Occipital lobe (tissue), 2 donors: Measurements from ENCODE around the gene TSPAN16. TPM values are rescaled to one million over a fixed set of nuclear protein-coding genes. Genes with fewer than 3 reads are reported as not detected.

ENCODE experiments used
- DNase-seq: peaks from one replicate; lab custom pipeline; 2025; lab: John Stamatoyannopoulos, UW
- total RNA-seq: library from RNA; depleted of rRNA; stranded (reverse); fragments of >200 nt; gene quantifications from one replicate; pipeline ENCODE4 v1.2.3, GENCODE V29; 2014

Gene TSPAN16
- not detected for total RNA-seq

GRCh38 chr19:11295665-11296245 lies at the start of gene TSPAN16:
Gene TSPAN16, plus strand, starts transcription at chr19:11296160. Its CDS starts 138 bp downstream, at chr19:11296298.
- no peak for DNase-seq

- no peak for DNase-seq
These were observed 49.0 kb upstream of the TSPAN16 start for GRCh38 chr19:11246941-11247340.

- DNase-seq, result no peak
These were observed 48.6 kb upstream of the TSPAN16 start for GRCh38 chr19:11247391-11247790.

GRCh38 chr19:11247934-11248333 lies 48.0 kb upstream of the TSPAN16 start:
- DNase-seq, result no peak

- DNase-seq, result no peak
These were observed 47.1 kb upstream of the TSPAN16 start for GRCh38 chr19:11248852-11249251.

- no peak for DNase-seq
These were observed 44.7 kb upstream of the TSPAN16 start for GRCh38 chr19:11251217-11251616.

GRCh38 chr19:11251650-11252314 lies 44.2 kb upstream of the TSPAN16 start:
- DNase-seq, result no peak

- no peak for DNase-seq
These were observed 43.1 kb upstream of the TSPAN16 start for GRCh38 chr19:11252665-11253355.

- no peak for DNase-seq
These were observed 41.3 kb upstream of the TSPAN16 start for GRCh38 chr19:11254666-11255065.

GRCh38 chr19:11256189-11256588 lies 39.8 kb upstream of the TSPAN16 start:
- no peak for DNase-seq

GRCh38 chr19:11257846-11258380 lies 38.0 kb upstream of the TSPAN16 start:
- no peak for DNase-seq

- no peak for DNase-seq
These were observed 35.0 kb upstream of the TSPAN16 start for GRCh38 chr19:11260996-11261395.

GRCh38 chr19:11261431-11261970 lies 34.5 kb upstream of the TSPAN16 start:
- no peak for DNase-seq

GRCh38 chr19:11261971-11262839 lies 33.8 kb upstream of the TSPAN16 start, which contains the start of gene DOCK6:
Gene DOCK6, minus strand, starts transcription at chr19:11262524. Its CDS starts 84 bp downstream, at chr19:11262440.
- DNase-seq, result no peak

- DNase-seq, result no peak
These were observed 32.2 kb upstream of the TSPAN16 start for GRCh38 chr19:11263726-11264125.

- no peak for DNase-seq
These were observed 31.3 kb upstream of the TSPAN16 start for GRCh38 chr19:11264452-11265176.

GRCh38 chr19:11265177-11265784 lies 30.7 kb upstream of the TSPAN16 start:
- DNase-seq, result no peak

GRCh38 chr19:11265785-11266236 lies 30.1 kb upstream of the TSPAN16 start:
- no peak for DNase-seq

- DNase-seq, result no peak
These were observed 28.5 kb upstream of the TSPAN16 start for GRCh38 chr19:11267316-11268085.
